KG1 (cell line): ENCODE measurements around the gene CCDC14.
"Not testable (repeated sequence)": the region's sequence is repeated elsewhere in the genome, so short reads cannot be mapped to it uniquely, and the experiment has no call there.

ENCODE experiments used
- DNase-seq: peaks from one replicate; lab custom pipeline; 2025; lab: John Stamatoyannopoulos, UW

Gene CCDC14

DNA sequence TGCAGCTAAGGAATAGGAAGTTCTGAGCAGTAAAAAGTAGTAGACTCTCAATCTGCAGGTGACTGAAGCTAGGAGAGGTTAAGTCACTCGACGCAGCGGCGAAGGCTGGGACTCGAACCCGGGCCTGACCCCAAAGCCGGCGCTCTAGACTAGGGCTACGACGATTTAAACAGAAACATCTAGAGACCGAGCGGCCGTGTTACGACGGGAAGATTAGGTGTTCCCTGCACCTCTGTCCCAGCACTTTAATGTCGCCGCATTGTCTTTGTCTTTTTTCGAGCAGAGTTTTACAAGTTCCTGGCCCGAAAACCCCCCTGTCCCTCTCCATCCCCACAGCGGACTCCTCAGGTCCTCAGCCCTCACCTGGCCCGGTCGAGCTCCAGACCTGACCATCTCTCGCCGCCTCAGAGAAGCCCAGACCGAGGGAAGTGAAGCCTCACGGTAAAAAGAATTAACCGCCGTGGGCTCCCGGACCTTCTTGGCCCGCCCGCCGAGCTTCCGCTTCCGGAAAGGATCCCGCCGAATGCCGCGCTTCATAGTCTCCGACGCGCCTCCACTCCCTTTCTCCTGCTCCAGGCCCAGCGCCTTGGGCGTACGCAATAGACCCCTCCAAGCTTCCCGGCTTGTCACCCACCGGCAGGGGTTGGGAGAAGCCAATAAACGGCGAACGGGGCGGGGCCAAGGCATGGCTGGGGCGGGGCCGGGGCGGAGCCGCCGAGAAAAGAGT is at the start of gene CCDC14:
Gene CCDC14 (minus strand): TSS at position 449 of the 727 bp plus-strand sequence. CDS start 56 bp downstream, at position 393.
- DNase-seq = peak; percentile 78

DNA sequence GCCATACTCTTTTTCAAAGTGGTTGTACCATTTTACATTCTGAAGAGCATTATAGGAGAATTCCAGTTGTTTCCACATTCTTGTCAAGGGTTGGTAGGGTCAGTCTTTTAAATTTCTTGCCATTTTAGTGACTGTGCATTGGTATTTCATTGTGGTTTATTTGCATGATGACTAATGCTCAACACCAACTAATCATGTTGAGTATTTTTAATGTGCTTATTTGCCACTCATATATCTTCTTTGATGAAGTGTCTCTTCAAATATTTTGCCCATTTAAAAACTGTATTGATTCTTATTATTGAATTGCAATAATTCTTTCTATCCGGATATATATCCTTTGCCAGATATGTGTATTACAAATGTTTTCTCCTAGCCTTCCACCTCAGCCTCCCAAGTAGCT is 47.3 kb upstream of the CCDC14 start:
- not testable (repeated sequence) for DNase-seq

DNA sequence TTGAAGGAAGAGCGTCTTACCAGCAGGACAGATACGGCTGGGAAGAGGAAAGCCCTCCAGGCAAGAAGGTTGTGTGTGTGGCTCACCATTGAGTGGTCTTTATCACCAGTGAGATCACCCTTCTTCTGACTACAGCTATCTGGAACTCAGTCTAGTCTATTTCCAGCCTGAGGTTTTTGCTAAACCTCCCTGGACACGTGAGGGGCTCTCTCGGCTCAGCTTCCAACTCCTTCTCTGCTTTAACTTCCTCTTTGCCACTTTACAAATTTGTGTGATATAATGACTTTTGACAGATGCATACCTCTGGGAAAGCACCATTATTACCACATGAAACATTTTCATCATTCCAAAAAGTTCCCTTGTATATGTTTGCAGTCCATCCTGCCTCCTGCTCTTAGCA is 46.2 kb upstream of the CCDC14 start:
- DNase-seq = no peak

GRCh38 chr3:124002405-124003079 is 41.5 kb upstream of the CCDC14 start:
- not testable (repeated sequence) for DNase-seq

GRCh38 chr3:124001366-124001765 is 40.3 kb upstream of the CCDC14 start:
- DNase-seq = not testable (repeated sequence)

GRCh38 chr3:123997543-123997942 is 36.5 kb upstream of the CCDC14 start:
- no peak for DNase-seq

DNA sequence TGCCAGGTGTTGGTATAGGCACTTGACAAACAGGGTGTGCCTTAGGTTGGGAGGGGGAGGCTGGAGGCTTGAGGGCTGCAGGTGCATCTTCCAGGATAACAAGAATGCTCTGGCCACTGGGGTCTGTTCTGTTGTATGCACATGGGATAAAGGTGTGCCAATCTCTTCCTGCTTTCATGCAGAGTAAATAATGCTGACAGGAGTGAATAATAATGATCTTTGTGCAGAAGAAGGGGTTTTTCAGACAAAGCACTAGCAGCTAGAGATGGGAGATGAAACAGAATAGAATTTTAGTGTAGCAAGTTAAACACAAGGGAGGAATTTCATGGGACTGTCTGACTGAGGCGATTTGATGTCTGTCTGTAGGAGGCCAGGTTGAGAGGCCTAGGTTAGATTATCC is 32.8 kb upstream of the CCDC14 start:
- DNase-seq = no peak

DNA sequence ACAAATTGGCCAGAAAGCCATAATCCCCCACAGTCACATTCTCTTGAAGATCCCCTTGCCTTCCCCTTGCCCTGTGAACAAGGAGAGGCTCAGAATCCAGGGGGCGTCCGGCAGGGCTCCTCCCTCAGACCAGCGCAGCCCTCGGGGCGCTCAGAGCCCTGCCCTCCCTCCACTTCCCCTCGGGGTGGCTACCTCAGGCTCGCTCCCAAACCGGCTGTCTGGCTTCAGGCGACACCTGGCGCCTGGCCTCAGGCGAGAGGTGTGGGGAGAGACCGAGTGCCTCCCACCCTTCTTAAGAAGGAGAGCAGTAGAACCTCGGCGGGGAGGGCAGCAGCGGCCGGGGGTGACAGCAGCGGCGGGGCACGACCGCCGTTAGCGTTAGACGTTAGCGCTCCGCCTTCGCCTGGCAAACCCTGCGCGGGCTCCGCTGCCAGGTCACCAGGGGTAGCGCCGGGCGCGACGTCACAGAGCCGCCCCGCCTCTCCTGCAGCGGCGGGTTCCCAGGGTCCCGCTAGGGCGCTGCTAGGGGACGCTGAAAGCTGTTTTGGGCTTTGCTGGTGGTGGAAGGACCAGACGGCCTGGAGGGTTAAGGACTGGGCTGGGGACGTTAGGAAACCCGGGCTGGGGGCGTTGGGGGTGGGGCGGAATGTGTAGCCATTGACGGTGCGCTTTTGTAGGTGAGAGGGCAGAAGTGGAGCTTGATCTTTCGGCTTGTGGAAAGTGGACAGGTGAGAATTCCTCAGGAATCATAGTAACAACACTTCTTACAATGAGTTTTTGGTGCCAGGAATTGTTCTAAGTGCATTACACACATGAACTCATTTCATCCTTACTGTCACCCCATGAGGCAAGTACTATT is 30.9 kb upstream of the CCDC14 start, which contains the start of gene ROPN1:
Gene ROPN1 (minus strand): TSS at position 395 of the 859 bp plus-strand sequence. CDS start 11,643 bp downstream, outside the sequence.
- DNase-seq = not testable (repeated sequence)

GRCh38 chr3:123986427-123986826 is 25.4 kb upstream of the CCDC14 start:
- DNase-seq = no peak

GRCh38 chr3:123984957-123985356 is 23.9 kb upstream of the CCDC14 start:
- DNase-seq = no peak

- DNase-seq = no peak
These were observed 23.3 kb upstream of the CCDC14 start for GRCh38 chr3:123984350-123984749.

- DNase-seq = not testable (repeated sequence)
These were observed 20.3 kb upstream of the CCDC14 start for GRCh38 chr3:123981317-123981716.

DNA sequence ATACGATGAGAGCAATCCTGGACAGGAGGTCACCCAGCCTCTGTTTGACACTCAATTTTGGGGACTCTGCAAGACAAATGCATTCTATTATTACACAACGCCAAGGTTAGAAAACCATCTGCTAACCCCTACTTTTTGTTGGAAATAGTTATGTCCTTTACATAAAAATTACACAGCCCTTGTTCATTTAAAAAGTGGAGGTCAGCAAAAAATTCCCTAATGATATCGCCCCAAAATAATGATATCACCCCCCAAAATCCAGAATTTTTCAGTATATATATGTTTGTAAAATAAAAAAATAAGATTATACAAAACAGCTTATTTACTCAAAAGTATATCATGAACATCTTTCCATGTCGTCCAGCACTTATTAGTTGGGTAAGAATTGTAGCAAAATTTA is 19.5 kb upstream of the CCDC14 start:
- no peak for DNase-seq

GRCh38 chr3:123979525-123980501 is 18.8 kb upstream of the CCDC14 start:
- not testable (repeated sequence) for DNase-seq

GRCh38 chr3:123976904-123977303 is 15.9 kb upstream of the CCDC14 start:
- not testable (repeated sequence) for DNase-seq

- DNase-seq = not testable (repeated sequence)
These were observed 15.3 kb upstream of the CCDC14 start for GRCh38 chr3:123976181-123976898.

GRCh38 chr3:123975030-123975429 is 14.0 kb upstream of the CCDC14 start:
- not testable (repeated sequence) for DNase-seq

GRCh38 chr3:123971406-123971805 is 10.4 kb upstream of the CCDC14 start:
- no peak for DNase-seq

DNA sequence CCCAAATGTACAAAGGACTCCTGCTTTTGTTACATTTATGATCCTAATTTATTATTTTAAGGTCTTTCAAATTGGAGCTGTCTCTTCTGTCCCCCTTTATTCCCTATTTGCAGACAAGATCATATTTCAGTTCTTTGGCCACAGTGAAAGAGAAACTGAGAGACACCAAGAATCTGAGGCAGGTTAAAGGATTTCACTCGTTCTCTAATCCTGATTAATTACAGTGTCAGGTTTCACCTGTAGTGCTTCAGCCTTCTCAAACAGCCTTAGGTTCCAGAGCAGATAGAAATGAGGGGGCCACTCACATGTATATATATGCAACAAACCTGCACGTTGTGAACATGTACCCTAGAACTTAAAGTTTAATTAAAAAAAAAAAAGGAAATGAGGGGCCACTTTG is 6.2 kb upstream of the CCDC14 start:
- DNase-seq = not testable (repeated sequence)

DNA sequence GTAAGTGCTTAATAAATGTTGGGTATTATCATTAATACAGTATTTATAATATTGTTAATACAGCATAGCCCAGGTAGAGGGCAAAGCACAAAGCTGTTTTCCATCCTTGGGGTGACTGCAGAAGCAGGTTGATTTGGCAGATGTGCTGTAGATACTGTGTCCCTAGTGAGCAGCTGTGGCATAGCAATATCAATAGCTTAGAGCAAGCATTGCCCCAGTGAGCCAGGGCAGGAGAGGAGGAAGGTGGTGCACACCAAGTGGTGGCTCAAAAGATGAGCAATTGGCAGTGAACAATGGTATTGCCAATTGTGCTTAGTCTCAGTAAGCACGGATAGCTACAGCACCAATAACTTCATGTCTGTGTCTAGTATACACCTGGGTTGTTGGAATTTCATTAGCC is 5.8 kb upstream of the CCDC14 start:
- DNase-seq = not testable (repeated sequence)
